HepG2 (cell line): ENCODE results near the gene MOCS1. TPM values are rescaled to one million over a fixed set of nuclear protein-coding genes. Genes with fewer than 3 reads are reported as not detected.

Experiments
- ATAC-seq: fragments of 200-7000 bp; cut with Tn5 transposase; 3 replicates; pipeline ENCODE4 v1.9.1; 2020; ENCODE audit warnings: mild to moderate bottlenecking, moderate library complexity
- BruUV-seq: library from RNA; stranded (reverse); fragments of 400-500 nt; replicated peaks from 2 replicates; lab custom pipeline; 2021; lab: Mats Ljungman, UMichigan
- CTCF ChIA-PET: fragments of 300-600 bp; formaldehyde crosslinking; extraction: SDS; loops from one replicate; lab custom pipeline; 2021; ENCODE audit warnings: low total read pairs, inconsistent platforms, low intra/inter-chr PET ratio; lab: Yijun Ruan, JAX
- POLR2A ChIA-PET: fragments of 350-600 bp; sonication (Branson Sonifier 250); formaldehyde crosslinking; loops from one replicate; lab custom pipeline; 2020; ENCODE audit warnings: antibody characterized with exemption, inconsistent platforms; lab: Yijun Ruan, JAX
- DNase-seq: peaks from one replicate; pipeline ENCODE4 v3.0.0-alpha.2; 2015; ENCODE audit warnings: low spot score
- FAIRE-seq: peaks from 3 replicates; lab custom pipeline; 2011; peaks lifted over from hg19 to GRCh38; lab: Jason Lieb, UNC
- H2AFZ ChIP-seq: one replicate; pipeline ENCODE4 v1.6.1; 2011; ENCODE audit warnings: low read length, inconsistent platforms
- H3K27ac ChIP-seq: fragments of 300-600 bp; 3 replicates; pipeline ENCODE4 v1.8.0; 2011; ENCODE audit warnings: mixed run types, mild to moderate bottlenecking, mixed read lengths, low read length, inconsistent platforms; ENCODE audit not compliant: insufficient read depth; ENCODE audit errors: extremely low read length
- H3K27me3 ChIP-seq, 2 experiments: fragments of 200-600 bp in 1 of 2; 2 replicates in 1 of 2; 3 replicates in 1 of 2; pipeline versions ENCODE4 v1.6.0 to v1.8.0; 2011; ENCODE audit warnings: low read length in 2 of 2, mild to moderate bottlenecking in 2 of 2, moderate library complexity in 2 of 2, inconsistent platforms in 1 of 2; ENCODE audit not compliant: insufficient read depth in 2 of 2, control insufficient read depth in 1 of 2
- H3K36me3 ChIP-seq, 2 experiments: fragments of 200-600 bp in 1 of 2; replicated peaks in 1 of 2; 2 replicates in 1 of 2; 3 replicates in 1 of 2; pipeline versions ENCODE4 v1.5.1 to v1.8.0; 2011; ENCODE audit warnings: low read length in 2 of 2, inconsistent platforms in 1 of 2; ENCODE audit not compliant: insufficient read depth in 2 of 2, control insufficient read depth in 1 of 2
- H3K4me1 ChIP-seq: 2 replicates; pipeline ENCODE4 v1.5.1; 2012; ENCODE audit warnings: low read length, inconsistent platforms; ENCODE audit not compliant: insufficient read depth
- H3K4me2 ChIP-seq: 2 replicates; pipeline ENCODE4 v1.6.0; 2011; ENCODE audit warnings: low read depth, low read length, inconsistent platforms
- H3K4me3 ChIP-seq, 3 experiments: fragments of 200-600 bp in 1 of 3; sonication (generic), shearing (Covaris generic) in 1 of 3; replicated peaks in 1 of 3; 2 replicates each; pipeline ENCODE4 v1.5.1; 2011 to 2016; ENCODE audit warnings: low read length in 3 of 3, inconsistent platforms in 2 of 3, low read depth in 2 of 3, mild to moderate bottlenecking in 2 of 3, control low read depth in 1 of 3, mixed read lengths in 1 of 3; ENCODE audit not compliant: insufficient read depth in 1 of 3
- H3K79me2 ChIP-seq: one replicate; pipeline ENCODE4 v1.6.1; 2011; ENCODE audit warnings: low read length, inconsistent platforms; ENCODE audit not compliant: insufficient read depth
- H3K9ac ChIP-seq: 2 replicates; pipeline ENCODE4 v1.6.0; 2011; ENCODE audit warnings: mild to moderate bottlenecking, low read depth, low read length, inconsistent platforms; ENCODE audit not compliant: insufficient read depth
- H3K9me3 ChIP-seq: 2 replicates; pipeline ENCODE4 v1.5.1; 2012; ENCODE audit warnings: mild to moderate bottlenecking, low read length
- H4K20me1 ChIP-seq: 2 replicates; pipeline ENCODE4 v1.6.0; 2011; ENCODE audit warnings: inconsistent platforms, mild to moderate bottlenecking, low read length, moderate library complexity; ENCODE audit not compliant: insufficient read depth
- RAD51 ChIP-seq: fragments of 450-650 bp; IDR thresholded peaks from 2 replicates; pipeline ENCODE4 v1.6.1; 2016; ENCODE audit warnings: borderline replicate concordance
- ZNF430 ChIP-seq: sonication (generic); formaldehyde crosslinking; IDR thresholded peaks from 2 replicates; pipeline ENCODE4 v1.9.0; 2021; ENCODE audit warnings: mild to moderate bottlenecking, missing genetic modification reagents
- WGBS: methylation state at CpG from one replicate; pipeline ENCODE4 v1.1.6; 2017; ENCODE audit warnings: low lambda C conversion rate; 5-methylcytosine and 5-hydroxymethylcytosine counted together
- in situ Hi-C: cut with HindIII; loops from 2 replicates; pipeline ENCODE4 v1.10.0; 2017; ENCODE audit warnings: low pct_unique_long_range_greater_than_20kb; ENCODE audit not compliant: extremely low pct_ligation_motif_present
- intact Hi-C: fragments of 100-400 bp; cut with micrococcal nuclease; formaldehyde crosslinking; loops from one replicate; pipeline ENCODE4 v1.10.0; 2022; ENCODE audit not compliant: unreplicated experiment
- polyA plus RNA-seq, 8 experiments: library from polyadenylated mRNA; depleted of rRNA in 3 of 8; stranded (reverse) in 7 of 8; unstranded in 1 of 8; fragments of >200 nt; fragmentation: Illumina TruSeq in 4 of 8; extraction: Trizol in 4 of 8; gene quantifications; 2 replicates each; pipeline versions ENCODE4 v1.2.1 to v1.2.3, GENCODE V29; 2011 to 2016; ENCODE audit warnings: low read depth in 4 of 8, missing spikeins in 1 of 8, mixed read lengths in 1 of 8; ENCODE audit not compliant: insufficient read depth in 1 of 8
- total RNA-seq, 5 experiments: library from RNA; depleted of rRNA; stranded (reverse); fragments of >200 nt; fragmentation: Illumina TruSeq; extraction: Trizol; gene quantifications; 2 replicates each; pipeline ENCODE4 v1.2.3, GENCODE V29; 2016; ENCODE audit warnings: low read depth in 1 of 5
- TF ChIP-seq, protein P1 (sequence below): sonication (generic); formaldehyde crosslinking; IDR thresholded peaks from 2 replicates; pipeline ENCODE4 v1.9.0; 2021; ENCODE audit warnings: missing genetic modification reagents, borderline replicate concordance
- TF ChIP-seq, protein P2 (sequence below): sonication (generic); formaldehyde crosslinking; IDR thresholded peaks from 2 replicates; pipeline ENCODE4 v1.8.1; 2022; ENCODE audit warnings: mild to moderate bottlenecking, missing genetic modification reagents

MOCS1 gene
- total and polyA plus RNA-seq, 2 of the 13 experiments (the other 11 are each of a cell fraction or from before 2014, with no cell fraction given) = 5.3 to 11.7 TPM

DNA sequence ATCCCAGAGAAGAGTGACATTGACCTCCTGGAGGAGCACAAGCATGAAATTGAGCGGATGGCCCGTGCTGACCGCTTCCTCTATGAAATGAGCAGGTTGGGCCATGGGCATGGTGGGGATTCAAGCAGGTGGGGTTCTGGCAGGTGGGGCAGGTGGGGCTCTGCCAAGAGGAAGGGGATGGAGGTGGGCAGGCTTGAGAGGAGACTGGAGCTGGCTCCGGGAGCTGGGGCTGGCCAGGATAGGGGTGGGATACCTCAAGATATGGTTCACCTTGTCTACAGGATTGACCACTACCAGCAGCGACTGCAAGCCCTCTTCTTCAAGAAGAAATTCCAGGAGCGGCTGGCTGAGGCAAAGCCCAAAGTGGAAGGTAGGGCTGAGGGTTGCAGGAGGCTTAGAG lies 42.9 kb downstream of the MOCS1 start:
- ATAC-seq = no peak

More for the DNA sequence above, 42.9 kb downstream of the MOCS1 start:
- 59% methylated on average over 6 of the region's 6 CpGs for WGBS
- Histone ChIP-seq H3K9me3 (no peaks in the 10 kb centered on the region), H2AFZ (no peak overlapping the region), H3K4me2 (no peak overlapping the region), H3K4me1 (peaks cover 20% of the 10 kb centered on the region), H4K20me1 (no peaks in the 10 kb centered on the region), H3K9ac (no peak overlapping the region), H3K4me3 (no peak overlapping the region), H3K27ac (no peak overlapping the region), H3K79me2 (no peaks in the 10 kb centered on the region), H3K36me3 (no peaks in the 10 kb centered on the region), H3K27me3 (0 out of 5 replicates have a peak, but pooled peaks cover 0 to 3% of the 10 kb centered on the region in 2 experiments)
- no peak for FAIRE-seq
- intact Hi-C loops = no loop called here
- in situ Hi-C loops = no loop called here
- POLR2A ChIA-PET = no interaction called here
- TF ChIP-seq ZNF430 (CRISPR knock-in tag) (no peak), RAD51 (no peak)
- TF ChIP-seq, protein P1, sequence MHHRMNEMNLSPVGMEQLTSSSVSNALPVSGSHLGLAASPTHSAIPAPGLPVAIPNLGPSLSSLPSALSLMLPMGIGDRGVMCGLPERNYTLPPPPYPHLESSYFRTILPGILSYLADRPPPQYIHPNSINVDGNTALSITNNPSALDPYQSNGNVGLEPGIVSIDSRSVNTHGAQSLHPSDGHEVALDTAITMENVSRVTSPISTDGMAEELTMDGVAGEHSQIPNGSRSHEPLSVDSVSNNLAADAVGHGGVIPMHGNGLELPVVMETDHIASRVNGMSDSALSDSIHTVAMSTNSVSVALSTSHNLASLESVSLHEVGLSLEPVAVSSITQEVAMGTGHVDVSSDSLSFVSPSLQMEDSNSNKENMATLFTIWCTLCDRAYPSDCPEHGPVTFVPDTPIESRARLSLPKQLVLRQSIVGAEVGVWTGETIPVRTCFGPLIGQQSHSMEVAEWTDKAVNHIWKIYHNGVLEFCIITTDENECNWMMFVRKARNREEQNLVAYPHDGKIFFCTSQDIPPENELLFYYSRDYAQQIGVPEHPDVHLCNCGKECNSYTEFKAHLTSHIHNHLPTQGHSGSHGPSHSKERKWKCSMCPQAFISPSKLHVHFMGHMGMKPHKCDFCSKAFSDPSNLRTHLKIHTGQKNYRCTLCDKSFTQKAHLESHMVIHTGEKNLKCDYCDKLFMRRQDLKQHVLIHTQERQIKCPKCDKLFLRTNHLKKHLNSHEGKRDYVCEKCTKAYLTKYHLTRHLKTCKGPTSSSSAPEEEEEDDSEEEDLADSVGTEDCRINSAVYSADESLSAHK (CRISPR knock-in tag) = no peak
- TF ChIP-seq, protein P2, sequence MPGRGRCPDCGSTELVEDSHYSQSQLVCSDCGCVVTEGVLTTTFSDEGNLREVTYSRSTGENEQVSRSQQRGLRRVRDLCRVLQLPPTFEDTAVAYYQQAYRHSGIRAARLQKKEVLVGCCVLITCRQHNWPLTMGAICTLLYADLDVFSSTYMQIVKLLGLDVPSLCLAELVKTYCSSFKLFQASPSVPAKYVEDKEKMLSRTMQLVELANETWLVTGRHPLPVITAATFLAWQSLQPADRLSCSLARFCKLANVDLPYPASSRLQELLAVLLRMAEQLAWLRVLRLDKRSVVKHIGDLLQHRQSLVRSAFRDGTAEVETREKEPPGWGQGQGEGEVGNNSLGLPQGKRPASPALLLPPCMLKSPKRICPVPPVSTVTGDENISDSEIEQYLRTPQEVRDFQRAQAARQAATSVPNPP (CRISPR knock-in tag) = no peak
- CTCF ChIA-PET = interaction anchor here (2.4 to 3.4 kb wide), 2 partner anchors 26 to 543 kb away, joined by 8 to 19 read pairs; no protein-coding TSS in a partner anchor
- DNase-seq = no peak
- BruUV-seq = no TSS peak
